K562 (cell line): ENCODE measurements around the gene AMH. TPM values are rescaled to one million over a fixed set of nuclear protein-coding genes. Genes with fewer than 3 reads are reported as not detected.

Source experiments
- E2F6 ChIP-seq, 2 experiments: IDR thresholded peaks; 2 replicates each; pipeline ENCODE4 v1.6.1; 2011; ENCODE audit warnings: borderline replicate concordance in 1 of 2, control low read depth in 1 of 2, low read depth in 1 of 2, low read length in 1 of 2, mild to moderate bottlenecking in 1 of 2, mixed read lengths in 1 of 2, moderate library complexity in 1 of 2; ENCODE audit not compliant: insufficient read depth in 1 of 2, insufficient read length in 1 of 2, poor library complexity in 1 of 2, severe bottlenecking in 1 of 2; ENCODE audit errors: extremely low read depth in 1 of 2
- FOS ChIP-seq: IDR thresholded peaks from 3 replicates; pipeline ENCODE4 v1.6.1; 2011; ENCODE audit not compliant: insufficient read length; ENCODE audit errors: extremely low read depth
- GTF2E2 ChIP-seq: fragments of 200-800 bp; sonication (Bioruptor generic); IDR thresholded peaks from 2 replicates; pipeline ENCODE4 v1.6.1; 2016; ENCODE audit warnings: missing genetic modification characterization, missing compliant biosample characterization
- HDAC8 ChIP-seq: fragments of 450-650 bp; IDR thresholded peaks from 2 replicates; pipeline ENCODE4 v1.6.1; 2016; ENCODE audit warnings: mild to moderate bottlenecking, missing genetic modification characterization, moderate library complexity, missing compliant biosample characterization
- MBD2 ChIP-seq: sonication (generic); IDR thresholded peaks from 2 replicates; pipeline ENCODE4 v1.6.1; 2016; ENCODE audit warnings: low read depth, borderline replicate concordance
- MEF2A ChIP-seq: IDR thresholded peaks from 2 replicates; pipeline ENCODE4 v1.6.1; 2011; ENCODE audit warnings: low read depth, mild to moderate bottlenecking, low read length, moderate library complexity; ENCODE audit not compliant: control insufficient read depth
- MITF ChIP-seq: IDR thresholded peaks from 2 replicates; pipeline ENCODE4 v1.6.1; 2014; ENCODE audit warnings: antibody characterized with exemption
- MYC ChIP-seq, 2 experiments: fragments of 250-450 bp in 1 of 2; sonication (Bioruptor Pico) in 1 of 2; IDR thresholded peaks; 2 replicates each; pipeline versions ENCODE4 v1.5.1 to v1.6.1; 2012 to 2021; ENCODE audit warnings: low read depth in 2 of 2, borderline replicate concordance in 1 of 2, improper control_type of control experiment in 1 of 2, low read length in 1 of 2, mild to moderate bottlenecking in 1 of 2, moderate library complexity in 1 of 2
- NCOA6 ChIP-seq: fragments of 450-650 bp; IDR thresholded peaks from 2 replicates; pipeline ENCODE4 v1.6.1; 2017; ENCODE audit warnings: mild to moderate bottlenecking
- TFAP4 ChIP-seq: sonication (generic); formaldehyde crosslinking; IDR thresholded peaks from 2 replicates; pipeline ENCODE4 v1.8.0; 2022; ENCODE audit warnings: missing genetic modification reagents, mild to moderate bottlenecking, moderate library complexity, borderline replicate concordance
- TGIF2 ChIP-seq: sonication (generic); formaldehyde crosslinking; IDR thresholded peaks from 2 replicates; pipeline ENCODE4 v1.8.1; 2022; ENCODE audit warnings: mild to moderate bottlenecking, missing genetic modification reagents, moderate library complexity
- THRB ChIP-seq: fragments of 450-650 bp; formaldehyde crosslinking; conservative IDR thresholded peaks from 2 replicates; pipeline ENCODE4 v1.4.0; 2022; ENCODE audit warnings: mild to moderate bottlenecking, missing genetic modification characterization
- ZBTB11 ChIP-seq, 3 experiments: fragments of 200-800 bp in 1 of 3; fragments of 250-450 bp in 1 of 3; fragments of 450-650 bp in 1 of 3; sonication (Bioruptor Pico) in 1 of 3; sonication (Bioruptor generic) in 1 of 3; formaldehyde crosslinking in 1 of 3; IDR thresholded peaks; 2 replicates each; pipeline versions ENCODE4 v1.6.1 to v1.8.0; 2016 to 2022; ENCODE audit warnings: mild to moderate bottlenecking in 2 of 3, missing genetic modification characterization in 2 of 3, missing compliant biosample characterization in 1 of 3, moderate library complexity in 1 of 3
- ZNF124 ChIP-seq: sonication (generic); formaldehyde crosslinking; IDR thresholded peaks from 2 replicates; pipeline ENCODE4 v1.8.1; 2022; ENCODE audit warnings: missing genetic modification reagents
- ZNF212 ChIP-seq: fragments of 450-650 bp; formaldehyde crosslinking; IDR thresholded peaks from 2 replicates; pipeline ENCODE4 v1.4.0; 2020; ENCODE audit warnings: mild to moderate bottlenecking
- ZNF436 ChIP-seq: fragments of 250-450, 450-650 bp; sonication (Bioruptor Pico); formaldehyde crosslinking; IDR thresholded peaks from 2 replicates; pipeline ENCODE4 v1.7.0; 2020; ENCODE audit warnings: mild to moderate bottlenecking
- ZNF764 ChIP-seq: fragments of 250-450 bp; sonication (Bioruptor Pico); IDR thresholded peaks from 2 replicates; pipeline ENCODE4 v1.4.0; 2020; ENCODE audit warnings: low read depth, mild to moderate bottlenecking, moderate library complexity
- polyA plus RNA-seq, 8 experiments: library from polyadenylated mRNA; depleted of rRNA in 4 of 8; stranded (reverse) in 5 of 8; unstranded in 3 of 8; fragments of >200 nt; fragmentation: Nextera tagmentation in 2 of 8; fragmentation: Illumina TruSeq in 1 of 8; extraction: Ambion mirVana in 2 of 8; extraction: Trizol in 1 of 8; gene quantifications; 2 replicates each; pipeline versions ENCODE4 v1.2.1 to v1.2.3, GENCODE V29; 2011 to 2014; ENCODE audit warnings: inconsistent platforms in 1 of 8, missing spikeins in 1 of 8
- total RNA-seq, 7 experiments: library from RNA; depleted of rRNA in 6 of 7; stranded (reverse); fragments of >200 nt in 6 of 7; fragmentation: Illumina TruSeq in 2 of 7; extraction: Trizol in 2 of 7; gene quantifications; 2 replicates each; pipeline versions ENCODE4 v1.2.1 to v1.2.3, GENCODE V29; 2011 to 2021; ENCODE audit warnings: low replicate concordance in 1 of 7

The AMH gene
- total and polyA plus RNA-seq, 9 of the 15 experiments (the other 6 are each of a cell fraction or from before 2014, with no cell fraction given) = 0.29 to 27.4 (median 2.6) TPM; not detected in 2

- TF ChIP-seq E2F6 (IDR thresholded peaks at IDR 0.05; ENCODE audit: borderline replicate concordance in 1 of 2, extremely low read depth in 1 of 2, insufficient read depth in 1 of 2, insufficient read length in 1 of 2, low read depth in 1 of 2, low read length in 1 of 2, poor library complexity in 1 of 2, severe bottlenecking in 1 of 2) = peak; percentile 97
- TF ChIP-seq FOS = no peak
- no peak for TF ChIP-seq ZNF212
- TF ChIP-seq ZNF764 (CRISPR knock-in tag) = no peak
- no peak; the same call in none of the 2 replicates for TF ChIP-seq TGIF2
- TF ChIP-seq MEF2A = 0 out of 2 replicates have a peak, but pooled peaks have one; percentile 2
- TF ChIP-seq GTF2E2 = peak; percentile 92; the same call in 1 of the 2 replicates
- TF ChIP-seq MYC (IDR thresholded peaks at IDR 0.05; ENCODE audit: low read depth, low read length) = peak; percentile 88
- no peak; the same call in 1 of the 2 replicates for TF ChIP-seq MYC (CRISPR knock-in tag; IDR thresholded peaks at IDR 0.05; ENCODE audit: borderline replicate concordance, low read depth)
- peak; percentile 82 for TF ChIP-seq TFAP4
- TF ChIP-seq MBD2 = peak; percentile 75; the same call in 1 of the 2 replicates
- TF ChIP-seq ZNF124 = no peak
- 0 out of 2 replicates have a peak, but pooled peaks have one; percentile 26 for TF ChIP-seq MITF
- peak in 1 of 3 experiments; percentile 89; a peak in 3 of 6 replicates for TF ChIP-seq ZBTB11 (CRISPR knock-in tag; IDR thresholded peaks at IDR 0.05)
- no peak for TF ChIP-seq THRB (CRISPR knock-in tag)
- TF ChIP-seq HDAC8 = peak; percentile 77; the same call in 1 of the 2 replicates
- no peak for TF ChIP-seq NCOA6
- TF ChIP-seq ZNF436 (CRISPR knock-in tag) = no peak
These were observed 12.6 kb upstream of the AMH start, which contains the start of the genes PLEKHJ1 and SF3A2 (continued) for GRCh38 chr19:2236314-2237050.
